ENCODE data around the gene DNAJC1. TPM values are rescaled to one million over a fixed set of nuclear protein-coding genes. Genes with fewer than 3 reads are reported as not detected.

The DNAJC1 gene
- total RNA-seq, 5 donors from 2014 or later (not counting 1 experiment from before 2014, with no cell fraction given) = 12.8 to 23.1 (median 16.7) TPM

- Histone ChIP-seq H3K4me1 (ENCODE audit: control insufficient read depth in 1 of 2, extremely low read depth in 1 of 2, insufficient read depth in 2 of 2, low read length in 2 of 2) (no peaks in the 10 kb centered on the region), H3K4me3 (ENCODE audit: control insufficient read depth in 1 of 2, extremely low read depth in 1 of 2, low read length in 1 of 2) (no peak overlapping the region), H3K27me3 (replicated peaks in 1 of 2; ENCODE audit: control insufficient read depth in 2 of 2, extremely low read depth in 1 of 2, insufficient read depth in 2 of 2, low read length in 1 of 2) (no peaks in the 10 kb centered on the region), H3K36me3 (ENCODE audit: control insufficient read depth in 2 of 2, extremely low read depth in 1 of 2, insufficient read depth in 1 of 2, low read length in 1 of 2) (no peaks in the 10 kb centered on the region), H3K27ac (ENCODE audit: low read length) (no peak overlapping the region), H3K9me3 (no peaks in the 10 kb centered on the region)
- Mint-ChIP-seq H3K27ac (no peak overlapping the region), H3K9me3 (peaks cover 0 to under 1% (median 0%) of the 10 kb centered on the region in 3 donors), H3K4me3 (no peak overlapping the region), H3K27me3 (no peaks in the 10 kb centered on the region), H3K36me3 (peaks cover 5% of the 10 kb centered on the region), H3K4me1 (peaks cover 24 to 28% (median 26%) of the 10 kb centered on the region in 3 donors)
- ATAC-seq (replicated peaks in 1 of 4) (no peak), DNase-seq (no peak)
- WGBS (ENCODE audit: insufficient coverage) = no CpG with 5 or more reads among the region's 3 CpGs
- CTCF ChIA-PET = interaction anchor here in 1 of 2 donors (1.6 kb wide), 1 partner anchor 10 kb away, joined by 6 read pairs; no protein-coding TSS in a partner anchor
- POLR2A ChIA-PET = no interaction called here
These were observed 22.4 kb downstream of the DNAJC1 start for GRCh38 chr10:21981118-21981517.

GRCh38 chr10:21980691-21981090 lies 22.8 kb downstream of the DNAJC1 start:
- no peaks in the 10 kb centered on the region for H3K27me3 Mint-ChIP-seq
- no peak overlapping the region for H3K27ac Mint-ChIP-seq
- ChIA-PET POLR2A (no interaction called here), CTCF (interaction anchor here in 1 of 2 donors (1.6 kb wide), 1 partner anchor 11 kb away, joined by 6 read pairs; no protein-coding TSS in a partner anchor)
- Histone ChIP-seq H3K27ac (ENCODE audit: low read length) (no peak overlapping the region), H3K27me3 (replicated peaks in 1 of 2; ENCODE audit: control insufficient read depth in 2 of 2, extremely low read depth in 1 of 2, insufficient read depth in 2 of 2, low read length in 1 of 2) (no peaks in the 10 kb centered on the region), H3K4me1 (ENCODE audit: control insufficient read depth in 1 of 2, extremely low read depth in 1 of 2, insufficient read depth in 2 of 2, low read length in 2 of 2) (no peaks in the 10 kb centered on the region), H3K36me3 (ENCODE audit: control insufficient read depth in 2 of 2, extremely low read depth in 1 of 2, insufficient read depth in 1 of 2, low read length in 1 of 2) (no peaks in the 10 kb centered on the region), H3K4me3 (ENCODE audit: control insufficient read depth in 1 of 2, extremely low read depth in 1 of 2, low read length in 1 of 2) (no peak overlapping the region), H3K9me3 (no peaks in the 10 kb centered on the region)
- peaks cover 4% of the 10 kb centered on the region for H3K36me3 Mint-ChIP-seq
- peaks cover 24 to 30% (median 27%) of the 10 kb centered on the region in 3 donors for H3K4me1 Mint-ChIP-seq
- H3K9me3 Mint-ChIP-seq = no peaks in the 10 kb centered on the region
- no peak for ATAC-seq (replicated peaks in 1 of 4)
- DNase-seq = no peak
- no peak overlapping the region for H3K4me3 Mint-ChIP-seq

DNA sequence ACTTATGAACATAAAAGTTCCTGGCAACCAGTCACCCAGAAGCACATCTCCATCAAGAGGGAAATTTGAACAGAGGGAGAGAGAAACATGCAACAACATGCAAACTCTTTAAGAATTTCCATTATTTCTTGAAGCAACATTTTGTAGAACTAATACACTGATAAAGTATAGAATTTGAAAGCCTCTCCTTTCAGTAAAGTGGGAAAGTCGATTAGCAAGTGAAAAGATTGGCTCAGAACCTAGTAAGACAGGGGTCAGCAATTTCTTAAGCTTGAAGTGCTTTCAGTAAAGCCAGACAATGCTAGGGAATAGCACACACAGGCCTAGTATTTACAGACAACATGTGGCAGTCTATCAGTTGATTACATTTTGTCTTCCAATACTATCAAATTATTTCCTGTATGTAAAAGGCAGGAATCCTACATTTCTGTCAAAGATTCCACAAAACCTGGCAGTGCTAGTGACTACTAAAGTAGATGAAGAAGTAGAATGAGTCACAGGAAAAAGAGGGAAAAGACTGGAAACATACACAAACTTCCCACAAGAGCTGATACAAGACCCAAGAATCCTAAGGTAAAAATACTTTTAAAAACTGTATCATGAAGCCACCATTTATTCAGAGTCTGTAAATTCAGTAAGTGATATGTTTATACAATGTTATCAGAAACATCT lies 25.2 kb downstream of the DNAJC1 start:
- Histone ChIP-seq H3K36me3 (ENCODE audit: control insufficient read depth in 2 of 2, extremely low read depth in 1 of 2, insufficient read depth in 1 of 2, low read length in 1 of 2) (no peaks in the 10 kb centered on the region), H3K9me3 (no peaks in the 10 kb centered on the region), H3K27me3 (replicated peaks in 1 of 2; ENCODE audit: control insufficient read depth in 2 of 2, extremely low read depth in 1 of 2, insufficient read depth in 2 of 2, low read length in 1 of 2) (no peaks in the 10 kb centered on the region), H3K4me3 (ENCODE audit: control insufficient read depth in 1 of 2, extremely low read depth in 1 of 2, low read length in 1 of 2) (no peak overlapping the region), H3K4me1 (ENCODE audit: control insufficient read depth in 1 of 2, extremely low read depth in 1 of 2, insufficient read depth in 2 of 2, low read length in 2 of 2) (no peaks in the 10 kb centered on the region), H3K27ac (ENCODE audit: low read length) (no peak overlapping the region)
- Mint-ChIP-seq H3K9me3 (no peaks in the 10 kb centered on the region), H3K27ac (no peak overlapping the region), H3K4me3 (no peak overlapping the region), H3K27me3 (no peaks in the 10 kb centered on the region), H3K4me1 (peaks cover 27 to 37% (median 27%) of the 10 kb centered on the region in 3 donors), H3K36me3 (peaks cover 4% of the 10 kb centered on the region)
- ATAC-seq (replicated peaks in 1 of 4) (no peak), DNase-seq (no peak)
- no CpG with 5 or more reads among the region's 1 CpG for WGBS (ENCODE audit: insufficient coverage)
- ChIA-PET CTCF (no interaction called here), POLR2A (no interaction called here)

GRCh38 chr10:21976739-21977138 lies 26.8 kb downstream of the DNAJC1 start:
- CTCF ChIA-PET = interaction anchor here in 1 of 2 donors (0.6 kb wide), 1 partner anchor 17 kb away, joined by 3 read pairs; no protein-coding TSS in a partner anchor
- Mint-ChIP-seq H3K4me3 (no peak overlapping the region), H3K4me1 (peaks cover 27 to 38% (median 29%) of the 10 kb centered on the region in 3 donors), H3K27ac (no peak overlapping the region), H3K9me3 (no peaks in the 10 kb centered on the region), H3K36me3 (no peaks in the 10 kb centered on the region), H3K27me3 (no peaks in the 10 kb centered on the region)
- no peaks in the 10 kb centered on the region for H3K36me3 ChIP-seq (ENCODE audit: control insufficient read depth in 2 of 2, extremely low read depth in 1 of 2, insufficient read depth in 1 of 2, low read length in 1 of 2)
- H3K4me1 ChIP-seq (ENCODE audit: control insufficient read depth in 1 of 2, extremely low read depth in 1 of 2, insufficient read depth in 2 of 2, low read length in 2 of 2) = no peaks in the 10 kb centered on the region
- no peak overlapping the region for H3K27ac ChIP-seq (ENCODE audit: low read length)
- POLR2A ChIA-PET = interaction anchor here in 1 of 2 donors (0.5 kb wide), 1 partner anchor 10 kb away, joined by 6 read pairs; no protein-coding TSS in a partner anchor
- H3K27me3 ChIP-seq (replicated peaks in 1 of 2; ENCODE audit: control insufficient read depth in 2 of 2, extremely low read depth in 1 of 2, insufficient read depth in 2 of 2, low read length in 1 of 2) = no peaks in the 10 kb centered on the region
- ATAC-seq (replicated peaks in 1 of 4) = no peak
- no peaks in the 10 kb centered on the region for H3K9me3 ChIP-seq
- no peak for DNase-seq
- WGBS (ENCODE audit: insufficient coverage) = 100% methylated on average over 3 of the region's 7 CpGs
- H3K4me3 ChIP-seq (ENCODE audit: control insufficient read depth in 1 of 2, extremely low read depth in 1 of 2, low read length in 1 of 2) = no peak overlapping the region

DNA sequence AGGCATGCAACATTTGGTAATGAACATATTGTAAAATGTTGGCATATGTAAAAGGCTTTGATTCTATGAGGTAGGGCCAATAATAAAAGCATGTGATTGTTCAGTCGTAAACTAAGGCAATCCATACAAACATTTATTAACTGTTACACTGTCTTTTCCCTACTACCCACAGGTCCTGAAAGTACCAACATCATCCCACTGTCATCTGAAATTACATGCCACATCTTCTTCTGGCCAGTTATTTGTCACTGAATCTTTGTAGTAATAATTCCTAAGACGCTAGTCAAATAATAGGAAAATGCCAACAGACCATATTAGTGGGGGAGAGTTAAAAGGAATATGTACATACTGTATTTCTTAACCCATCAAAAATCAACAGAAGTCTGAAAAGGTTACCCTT lies 27.2 kb downstream of the DNAJC1 start:
- peaks cover 27 to 38% (median 28%) of the 10 kb centered on the region in 3 donors for H3K4me1 Mint-ChIP-seq
- no peaks in the 10 kb centered on the region for H3K9me3 Mint-ChIP-seq
- no peak overlapping the region for H3K4me3 Mint-ChIP-seq
- Histone ChIP-seq H3K27me3 (replicated peaks in 1 of 2; ENCODE audit: control insufficient read depth in 2 of 2, extremely low read depth in 1 of 2, insufficient read depth in 2 of 2, low read length in 1 of 2) (no peaks in the 10 kb centered on the region), H3K27ac (ENCODE audit: low read length) (no peak overlapping the region), H3K9me3 (no peaks in the 10 kb centered on the region), H3K4me3 (ENCODE audit: control insufficient read depth in 1 of 2, extremely low read depth in 1 of 2, low read length in 1 of 2) (no peak overlapping the region), H3K4me1 (ENCODE audit: control insufficient read depth in 1 of 2, extremely low read depth in 1 of 2, insufficient read depth in 2 of 2, low read length in 2 of 2) (no peaks in the 10 kb centered on the region), H3K36me3 (ENCODE audit: control insufficient read depth in 2 of 2, extremely low read depth in 1 of 2, insufficient read depth in 1 of 2, low read length in 1 of 2) (no peaks in the 10 kb centered on the region)
- DNase-seq (no peak), ATAC-seq (replicated peaks in 1 of 4) (no peak)
- no peaks in the 10 kb centered on the region for H3K36me3 Mint-ChIP-seq
- WGBS (ENCODE audit: insufficient coverage) = no CpG with 5 or more reads among the region's 2 CpGs
- H3K27ac Mint-ChIP-seq = no peak overlapping the region
- POLR2A ChIA-PET = interaction anchor here in 1 of 2 donors (0.7 kb wide), 1 partner anchor 502 kb away, joined by 3 read pairs; no protein-coding TSS in a partner anchor
- no peaks in the 10 kb centered on the region for H3K27me3 Mint-ChIP-seq
- CTCF ChIA-PET = no interaction called here

- Mint-ChIP-seq H3K36me3 (no peaks in the 10 kb centered on the region), H3K4me1 (peaks cover 27 to 38% (median 28%) of the 10 kb centered on the region in 3 donors), H3K27me3 (no peaks in the 10 kb centered on the region), H3K27ac (no peak overlapping the region), H3K9me3 (no peaks in the 10 kb centered on the region), H3K4me3 (no peak overlapping the region)
- no peak for ATAC-seq (replicated peaks in 1 of 4)
- CTCF ChIA-PET = interaction anchor here in 1 of 2 donors (0.5 to 1.0 kb wide), 2 partner anchors 395 to 1009 kb away, joined by 3 to 4 read pairs; no protein-coding TSS in a partner anchor
- H3K9me3 ChIP-seq = no peaks in the 10 kb centered on the region
- no peak for DNase-seq
- POLR2A ChIA-PET = interaction anchor here in 1 of 2 donors (0.7 kb wide), 1 partner anchor 501 kb away, joined by 3 read pairs; no protein-coding TSS in a partner anchor
- WGBS (ENCODE audit: insufficient coverage) = no CpG with 5 or more reads among the region's 1 CpG
- H3K36me3 ChIP-seq (ENCODE audit: control insufficient read depth in 2 of 2, extremely low read depth in 1 of 2, insufficient read depth in 1 of 2, low read length in 1 of 2) = no peaks in the 10 kb centered on the region
- H3K27ac ChIP-seq (ENCODE audit: low read length) = no peak overlapping the region
- no peaks in the 10 kb centered on the region for H3K27me3 ChIP-seq (replicated peaks in 1 of 2; ENCODE audit: control insufficient read depth in 2 of 2, extremely low read depth in 1 of 2, insufficient read depth in 2 of 2, low read length in 1 of 2)
- no peaks in the 10 kb centered on the region for H3K4me1 ChIP-seq (ENCODE audit: control insufficient read depth in 1 of 2, extremely low read depth in 1 of 2, insufficient read depth in 2 of 2, low read length in 2 of 2)
- no peak overlapping the region for H3K4me3 ChIP-seq (ENCODE audit: control insufficient read depth in 1 of 2, extremely low read depth in 1 of 2, low read length in 1 of 2)
These were observed 28.0 kb downstream of the DNAJC1 start for GRCh38 chr10:21975378-21975990.

Data from T-cell (primary cell).